Mammary epithelial cell (primary cell): ENCODE measurements around the gene NLGN1.

Experiments
- EZH2 ChIP-seq: IDR thresholded peaks from 2 replicates; pipeline ENCODE4 v1.6.1; 2012; ENCODE audit warnings: low read length, inconsistent platforms, borderline replicate concordance
- TF ChIP-seq, protein P1 (sequence below), 2 donors: IDR thresholded peaks in 1 of 2; conservative IDR thresholded peaks in 1 of 2; 2 replicates each; pipeline ENCODE4 v1.5.1; 2011 to 2012; ENCODE audit warnings: inconsistent platforms in 2 of 2, low read length in 2 of 2, mild to moderate bottlenecking in 2 of 2, control low read depth in 1 of 2, low read depth in 1 of 2; ENCODE audit not compliant: insufficient read depth in 1 of 2; ENCODE audit errors: extremely low read depth in 1 of 2

- TF ChIP-seq EZH2, result no peak
- TF ChIP-seq, protein P1, sequence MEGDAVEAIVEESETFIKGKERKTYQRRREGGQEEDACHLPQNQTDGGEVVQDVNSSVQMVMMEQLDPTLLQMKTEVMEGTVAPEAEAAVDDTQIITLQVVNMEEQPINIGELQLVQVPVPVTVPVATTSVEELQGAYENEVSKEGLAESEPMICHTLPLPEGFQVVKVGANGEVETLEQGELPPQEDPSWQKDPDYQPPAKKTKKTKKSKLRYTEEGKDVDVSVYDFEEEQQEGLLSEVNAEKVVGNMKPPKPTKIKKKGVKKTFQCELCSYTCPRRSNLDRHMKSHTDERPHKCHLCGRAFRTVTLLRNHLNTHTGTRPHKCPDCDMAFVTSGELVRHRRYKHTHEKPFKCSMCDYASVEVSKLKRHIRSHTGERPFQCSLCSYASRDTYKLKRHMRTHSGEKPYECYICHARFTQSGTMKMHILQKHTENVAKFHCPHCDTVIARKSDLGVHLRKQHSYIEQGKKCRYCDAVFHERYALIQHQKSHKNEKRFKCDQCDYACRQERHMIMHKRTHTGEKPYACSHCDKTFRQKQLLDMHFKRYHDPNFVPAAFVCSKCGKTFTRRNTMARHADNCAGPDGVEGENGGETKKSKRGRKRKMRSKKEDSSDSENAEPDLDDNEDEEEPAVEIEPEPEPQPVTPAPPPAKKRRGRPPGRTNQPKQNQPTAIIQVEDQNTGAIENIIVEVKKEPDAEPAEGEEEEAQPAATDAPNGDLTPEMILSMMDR (conservative IDR thresholded peaks at IDR 0.05 in 1 of 2, IDR thresholded peaks at IDR 0.05 in 1 of 2; ENCODE audit: extremely low read depth in 1 of 2, insufficient read depth in 1 of 2, low read depth in 1 of 2, low read length in 2 of 2), result no peak
Measured at GRCh38 chr3:174170248-174170647, 772.7 kb downstream of the NLGN1 start.
